Skeletal muscle cell (primary cell): ENCODE data around the gene SLC17A5.
A peak's percentile ranks its signal among the peaks of the same experiment; 100 is the strongest.
"Not testable (repeated sequence)": the region's sequence is repeated elsewhere in the genome, so short reads cannot be mapped to it uniquely, and the experiment has no call there.

Experiments
- DNase-seq: peaks from one replicate; pipeline ENCODE4 v3.0.0-alpha.2; 2010; ENCODE audit warnings: low read depth
- H3K4me3 ChIP-seq: 2 replicates; pipeline ENCODE4 v1.5.1; 2011; ENCODE audit warnings: low read depth, mild to moderate bottlenecking, control low read depth, low read length, moderate library complexity

Gene SLC17A5

GRCh38 chr6:73577676-73578075 is 76.1 kb downstream of the SLC17A5 start:
- no peak overlapping the region for H3K4me3 ChIP-seq
- DNase-seq: no peak

GRCh38 chr6:73572531-73572930 is 81.3 kb downstream of the SLC17A5 start:
- not testable (repeated sequence) for H3K4me3 ChIP-seq, DNase-seq

- not testable (repeated sequence) for DNase-seq, H3K4me3 ChIP-seq
Observed at GRCh38 chr6:73571218-73572181, 82.3 kb downstream of the SLC17A5 start.

- no peak for DNase-seq
- H3K4me3 ChIP-seq: no peak overlapping the region
Observed at GRCh38 chr6:73569121-73569520, 84.7 kb downstream of the SLC17A5 start.

GRCh38 chr6:73566954-73567591 is 86.7 kb downstream of the SLC17A5 start:
- no peak overlapping the region for H3K4me3 ChIP-seq
- peak; percentile 22 for DNase-seq

- not testable (repeated sequence) for DNase-seq, H3K4me3 ChIP-seq
Observed at GRCh38 chr6:73566486-73566871, 87.3 kb downstream of the SLC17A5 start.

GRCh38 chr6:73565767-73566485 is 87.9 kb downstream of the SLC17A5 start:
- H3K4me3 ChIP-seq: no peak overlapping the region
- no peak for DNase-seq

- DNase-seq: no peak
- H3K4me3 ChIP-seq: no peak overlapping the region
Observed at GRCh38 chr6:73564578-73565345, 89.0 kb downstream of the SLC17A5 start.

GRCh38 chr6:73562558-73562957 is 91.2 kb downstream of the SLC17A5 start:
- DNase-seq: no peak
- H3K4me3 ChIP-seq: no peak overlapping the region

GRCh38 chr6:73560853-73561407 is 92.9 kb downstream of the SLC17A5 start:
- no peak overlapping the region for H3K4me3 ChIP-seq
- no peak for DNase-seq

GRCh38 chr6:73560182-73560732 is 93.5 kb downstream of the SLC17A5 start:
- no peak for DNase-seq
- H3K4me3 ChIP-seq: no peak overlapping the region

GRCh38 chr6:73559399-73559794 is 94.4 kb downstream of the SLC17A5 start:
- not testable (repeated sequence) for H3K4me3 ChIP-seq, DNase-seq

GRCh38 chr6:73558624-73559398 is 95.0 kb downstream of the SLC17A5 start:
- no peak for DNase-seq

GRCh38 chr6:73556836-73557235 is 97.0 kb downstream of the SLC17A5 start:
- H3K4me3 ChIP-seq: no peak overlapping the region
- DNase-seq: no peak

More at GRCh38 chr6:73558624-73559398, 95.0 kb downstream of the SLC17A5 start:
- H3K4me3 ChIP-seq: no peak overlapping the region

GRCh38 chr6:73555380-73555949 is 98.3 kb downstream of the SLC17A5 start:
- not testable (repeated sequence) for H3K4me3 ChIP-seq, DNase-seq

GRCh38 chr6:73551115-73551514 is 102.7 kb downstream of the SLC17A5 start:
- H3K4me3 ChIP-seq: not testable (repeated sequence)

More at GRCh38 chr6:73551115-73551514, 102.7 kb downstream of the SLC17A5 start:
- DNase-seq: not testable (repeated sequence)
